ENCODE results near the gene UBA1.

DNA sequence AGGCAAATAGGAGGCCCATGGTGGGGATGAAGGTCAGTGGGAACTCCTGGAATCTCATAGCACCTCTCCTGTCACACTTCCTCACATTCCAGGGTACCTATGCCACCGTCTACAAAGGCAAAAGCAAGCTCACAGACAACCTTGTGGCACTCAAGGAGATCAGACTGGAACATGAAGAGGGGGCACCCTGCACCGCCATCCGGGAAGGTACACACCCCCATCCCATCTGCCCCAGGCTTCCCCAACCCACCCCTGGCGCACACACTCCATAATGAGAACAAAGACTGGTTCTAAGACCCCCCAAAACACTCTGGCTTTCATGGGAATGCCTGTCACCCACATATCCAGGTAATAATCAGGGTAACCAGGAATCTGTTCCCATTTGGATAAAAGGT is 31.3 kb downstream of the UBA1 start:
- TF ChIP-seq, protein P1, sequence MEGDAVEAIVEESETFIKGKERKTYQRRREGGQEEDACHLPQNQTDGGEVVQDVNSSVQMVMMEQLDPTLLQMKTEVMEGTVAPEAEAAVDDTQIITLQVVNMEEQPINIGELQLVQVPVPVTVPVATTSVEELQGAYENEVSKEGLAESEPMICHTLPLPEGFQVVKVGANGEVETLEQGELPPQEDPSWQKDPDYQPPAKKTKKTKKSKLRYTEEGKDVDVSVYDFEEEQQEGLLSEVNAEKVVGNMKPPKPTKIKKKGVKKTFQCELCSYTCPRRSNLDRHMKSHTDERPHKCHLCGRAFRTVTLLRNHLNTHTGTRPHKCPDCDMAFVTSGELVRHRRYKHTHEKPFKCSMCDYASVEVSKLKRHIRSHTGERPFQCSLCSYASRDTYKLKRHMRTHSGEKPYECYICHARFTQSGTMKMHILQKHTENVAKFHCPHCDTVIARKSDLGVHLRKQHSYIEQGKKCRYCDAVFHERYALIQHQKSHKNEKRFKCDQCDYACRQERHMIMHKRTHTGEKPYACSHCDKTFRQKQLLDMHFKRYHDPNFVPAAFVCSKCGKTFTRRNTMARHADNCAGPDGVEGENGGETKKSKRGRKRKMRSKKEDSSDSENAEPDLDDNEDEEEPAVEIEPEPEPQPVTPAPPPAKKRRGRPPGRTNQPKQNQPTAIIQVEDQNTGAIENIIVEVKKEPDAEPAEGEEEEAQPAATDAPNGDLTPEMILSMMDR (IDR thresholded peaks at IDR 0.05) = no peak
- no peak for TF ChIP-seq POLR2A (IDR thresholded peaks at IDR 0.05)
